Fibroblast of skin of left biceps (primary cell): ENCODE results near the gene CRHR2.

ENCODE experiments used
- DNase-seq, 2 experiments: peaks; one replicate each; pipeline ENCODE4 v3.0.0-alpha.2; 2013; ENCODE audit warnings: low read depth in 2 of 2

The CRHR2 gene

GRCh38 chr7:30618080-30618676 is 64.1 kb downstream of the CRHR2 start:
- no peak for DNase-seq

- DNase-seq: no peak
Measured at GRCh38 chr7:30617359-30617758, 64.9 kb downstream of the CRHR2 start.

GRCh38 chr7:30616318-30616717 is 65.9 kb downstream of the CRHR2 start:
- DNase-seq: no peak

- DNase-seq: no peak
Measured at GRCh38 chr7:30613366-30614325, 68.6 kb downstream of the CRHR2 start.

- no peak for DNase-seq
Measured at GRCh38 chr7:30612658-30613265, 69.5 kb downstream of the CRHR2 start.

- no peak for DNase-seq
Measured at GRCh38 chr7:30605832-30606231, 76.4 kb downstream of the CRHR2 start.

GRCh38 chr7:30604901-30605300 is 77.4 kb downstream of the CRHR2 start:
- DNase-seq: no peak
